ENCODE measurements around the gene DHRS9.

Gene DHRS9

DNA sequence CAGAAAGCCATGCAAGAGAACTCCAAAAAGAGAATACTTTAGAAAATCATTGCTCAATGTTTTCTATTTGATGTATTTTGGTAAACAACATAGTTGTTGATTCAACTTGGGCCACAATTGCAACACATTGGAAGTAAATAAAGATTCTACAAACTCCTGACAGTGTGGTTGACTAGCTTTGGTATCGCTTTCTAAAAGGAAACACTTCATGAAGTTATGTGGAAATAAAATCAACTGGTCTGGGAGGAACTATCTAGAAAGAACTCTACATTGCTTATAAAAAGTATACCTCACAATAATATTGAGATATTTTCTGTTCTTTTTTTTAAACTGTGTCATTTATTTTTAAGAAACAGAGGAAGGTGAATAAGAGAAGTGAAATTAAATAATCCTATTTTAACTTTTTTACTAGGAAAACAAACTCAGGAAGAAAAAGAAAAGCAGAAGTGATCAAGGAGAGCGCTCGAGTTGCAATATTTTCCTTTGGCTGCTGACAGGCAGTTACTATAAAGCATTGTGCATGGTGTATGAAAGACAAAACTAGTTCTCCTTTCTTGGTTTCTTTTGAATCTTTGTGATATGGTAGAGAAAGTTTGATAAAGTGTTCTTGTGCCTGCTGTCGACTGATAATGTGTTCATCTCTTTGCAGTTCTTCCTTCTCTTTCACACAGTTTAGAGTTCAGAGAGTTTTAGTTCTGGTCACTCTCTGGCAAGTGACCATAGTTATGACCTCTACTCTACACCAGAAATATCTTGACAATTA, 3.0 kb downstream of the DHRS9 start:
- no peaks in the 10 kb centered on the region for H3K79me2 ChIP-seq (ENCODE audit: low read length)
- no peaks in the 10 kb centered on the region for H3K9me3 ChIP-seq (ENCODE audit: insufficient read depth, low read length)
- H3K4me2 ChIP-seq (ENCODE audit: low read length) = peak overlapping the region; percentile 43
- H3K4me1 ChIP-seq (ENCODE audit: low read length) = peaks cover 32% of the 10 kb centered on the region
- H4K20me1 ChIP-seq (ENCODE audit: insufficient read depth, low read length) = no peaks in the 10 kb centered on the region
- TF ChIP-seq, protein P1, sequence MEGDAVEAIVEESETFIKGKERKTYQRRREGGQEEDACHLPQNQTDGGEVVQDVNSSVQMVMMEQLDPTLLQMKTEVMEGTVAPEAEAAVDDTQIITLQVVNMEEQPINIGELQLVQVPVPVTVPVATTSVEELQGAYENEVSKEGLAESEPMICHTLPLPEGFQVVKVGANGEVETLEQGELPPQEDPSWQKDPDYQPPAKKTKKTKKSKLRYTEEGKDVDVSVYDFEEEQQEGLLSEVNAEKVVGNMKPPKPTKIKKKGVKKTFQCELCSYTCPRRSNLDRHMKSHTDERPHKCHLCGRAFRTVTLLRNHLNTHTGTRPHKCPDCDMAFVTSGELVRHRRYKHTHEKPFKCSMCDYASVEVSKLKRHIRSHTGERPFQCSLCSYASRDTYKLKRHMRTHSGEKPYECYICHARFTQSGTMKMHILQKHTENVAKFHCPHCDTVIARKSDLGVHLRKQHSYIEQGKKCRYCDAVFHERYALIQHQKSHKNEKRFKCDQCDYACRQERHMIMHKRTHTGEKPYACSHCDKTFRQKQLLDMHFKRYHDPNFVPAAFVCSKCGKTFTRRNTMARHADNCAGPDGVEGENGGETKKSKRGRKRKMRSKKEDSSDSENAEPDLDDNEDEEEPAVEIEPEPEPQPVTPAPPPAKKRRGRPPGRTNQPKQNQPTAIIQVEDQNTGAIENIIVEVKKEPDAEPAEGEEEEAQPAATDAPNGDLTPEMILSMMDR (IDR thresholded peaks at IDR 0.05; ENCODE audit: low read depth, low read length) = no peak
- TF ChIP-seq EZH2phosphoT487 (IDR thresholded peaks at IDR 0.05; ENCODE audit: low read depth) = no peak
- H3K4me3 ChIP-seq (ENCODE audit: low read length) = peak overlapping the region; percentile 5; the same call in 1 of the 2 replicates
- H2AFZ ChIP-seq (ENCODE audit: low read depth, low read length) = no peak overlapping the region
- peak overlapping the region; percentile 41 for H3K27ac ChIP-seq (ENCODE audit: low read length)
- no peak overlapping the region for H3K9ac ChIP-seq (ENCODE audit: low read length)
- H3K27me3 ChIP-seq (ENCODE audit: low read depth, low read length) = no peaks in the 10 kb centered on the region
- no peaks in the 10 kb centered on the region for H3K36me3 ChIP-seq (replicated peaks; ENCODE audit: low read depth, low read length)

DNA sequence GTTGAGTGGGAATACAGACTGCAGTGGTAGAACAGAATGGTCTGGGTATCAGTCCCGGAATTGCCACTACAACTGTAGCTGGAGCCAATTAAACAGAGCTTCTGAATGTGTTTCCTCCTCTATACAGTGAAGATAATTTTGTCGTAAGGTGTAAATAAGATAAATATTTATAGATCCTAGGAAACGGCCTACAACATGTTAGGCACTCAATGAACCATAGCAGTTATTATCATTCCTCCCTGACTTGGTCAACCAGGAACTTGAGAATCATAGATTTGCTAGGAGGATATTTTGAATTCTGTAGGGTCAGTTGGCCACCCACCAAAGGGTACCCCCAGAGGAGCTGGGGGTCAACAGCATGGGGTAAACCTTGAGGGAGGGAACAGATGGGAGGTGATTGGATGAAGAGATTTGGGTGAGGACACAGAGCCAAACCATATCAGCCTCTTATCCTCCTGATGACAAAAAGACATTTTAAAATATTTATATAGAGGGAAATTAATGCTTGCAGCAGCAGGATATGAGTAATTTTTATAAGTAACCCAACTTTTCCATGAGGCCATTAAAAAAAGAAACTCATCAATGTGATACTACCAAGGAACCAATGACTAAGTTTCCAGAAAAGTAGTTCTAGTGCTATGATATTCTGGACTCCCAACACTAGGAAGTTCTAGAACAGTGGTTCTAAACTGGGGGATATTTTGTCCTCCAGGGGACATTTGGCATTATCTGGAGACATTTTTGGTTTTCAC, 4.0 kb downstream of the DHRS9 start:
- H2AFZ ChIP-seq (ENCODE audit: low read depth, low read length) = no peak overlapping the region; the same call in 1 of the 2 replicates
- no peak overlapping the region; the same call in 1 of the 2 replicates for H3K4me3 ChIP-seq (ENCODE audit: low read length)
- H3K27ac ChIP-seq (ENCODE audit: low read length) = peak overlapping the region; percentile 41; the same call in 1 of the 2 replicates
- peaks cover 41% of the 10 kb centered on the region for H3K4me1 ChIP-seq (ENCODE audit: low read length)
- H3K9me3 ChIP-seq (ENCODE audit: insufficient read depth, low read length) = no peaks in the 10 kb centered on the region
- TF ChIP-seq, protein P1 (IDR thresholded peaks at IDR 0.05; ENCODE audit: low read depth, low read length) = no peak
- no peak for TF ChIP-seq EZH2phosphoT487 (IDR thresholded peaks at IDR 0.05; ENCODE audit: low read depth)
- H3K36me3 ChIP-seq (replicated peaks; ENCODE audit: low read depth, low read length) = no peaks in the 10 kb centered on the region
- peak overlapping the region; percentile 53 for H3K4me2 ChIP-seq (ENCODE audit: low read length)
- H3K27me3 ChIP-seq (ENCODE audit: low read depth, low read length) = no peaks in the 10 kb centered on the region
- H3K79me2 ChIP-seq (ENCODE audit: low read length) = no peaks in the 10 kb centered on the region
- H3K9ac ChIP-seq (ENCODE audit: low read length) = no peak overlapping the region
- H4K20me1 ChIP-seq (ENCODE audit: insufficient read depth, low read length) = no peaks in the 10 kb centered on the region

DNA sequence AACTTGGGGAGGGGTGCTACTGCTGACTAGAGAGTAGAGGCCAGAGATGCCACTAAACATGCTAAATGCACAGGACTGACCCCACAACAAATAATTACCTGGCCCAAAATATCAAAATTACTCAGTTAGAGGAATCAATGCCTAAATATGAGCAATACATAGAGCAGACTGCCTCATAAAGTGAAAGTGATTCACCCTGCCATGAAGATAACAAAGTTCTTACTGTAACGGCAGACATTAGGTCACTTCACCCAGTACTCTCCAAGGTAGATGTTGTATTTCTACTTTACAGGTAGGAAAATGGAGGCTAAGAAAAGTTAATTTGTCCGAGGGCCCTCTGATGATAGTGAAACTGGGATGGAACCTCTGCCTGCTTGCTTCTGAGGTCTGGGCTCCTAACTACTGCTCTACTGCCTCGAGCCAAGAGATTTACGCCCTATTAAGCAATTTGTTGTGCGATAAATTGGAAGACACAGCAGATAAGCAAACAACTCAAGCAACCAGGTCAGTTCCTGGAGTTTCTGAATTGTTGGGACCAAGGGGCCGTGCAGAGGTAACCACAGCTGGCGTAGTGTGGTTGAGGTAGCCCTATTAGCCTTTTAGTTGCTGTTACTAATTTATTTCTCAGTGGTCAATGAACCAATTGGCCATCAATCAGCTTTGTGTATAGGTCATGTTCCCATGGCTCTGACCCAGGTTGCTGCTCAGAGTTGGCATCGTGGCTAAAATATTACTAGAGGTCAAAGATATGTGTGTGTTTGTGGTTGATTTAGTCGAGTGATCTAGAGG, 4.8 kb downstream of the DHRS9 start:
- Histone ChIP-seq H3K27me3 (ENCODE audit: low read depth, low read length) (no peaks in the 10 kb centered on the region), H3K4me3 (ENCODE audit: low read length) (peak overlapping the region; percentile 21), H3K9ac (ENCODE audit: low read length) (peak overlapping the region; percentile 19; the same call in 1 of the 2 replicates), H3K27ac (ENCODE audit: low read length) (0 out of 2 replicates have a peak overlapping the region, but pooled peaks have one; percentile 1), H2AFZ (ENCODE audit: low read depth, low read length) (peak overlapping the region; percentile 63; the same call in 1 of the 2 replicates), H3K4me1 (ENCODE audit: low read length) (peaks cover 49% of the 10 kb centered on the region), H3K36me3 (replicated peaks; ENCODE audit: low read depth, low read length) (no peaks in the 10 kb centered on the region), H3K4me2 (ENCODE audit: low read length) (peak overlapping the region; percentile 53), H4K20me1 (ENCODE audit: insufficient read depth, low read length) (no peaks in the 10 kb centered on the region), H3K9me3 (ENCODE audit: insufficient read depth, low read length) (no peaks in the 10 kb centered on the region), H3K79me2 (ENCODE audit: low read length) (no peaks in the 10 kb centered on the region)
- TF ChIP-seq, protein P1 (IDR thresholded peaks at IDR 0.05; ENCODE audit: low read depth, low read length) = no peak
- TF ChIP-seq EZH2phosphoT487 (IDR thresholded peaks at IDR 0.05; ENCODE audit: low read depth) = no peak
